SK-N-SH (cell line): ENCODE data around the gene TMTC4. TPM values are rescaled to one million over a fixed set of nuclear protein-coding genes. Genes with fewer than 3 reads are reported as not detected.

Source experiments
- CTCF ChIA-PET: fragments of 300-600, 350-600 bp; formaldehyde crosslinking; extraction: SDS; loops from one replicate; lab custom pipeline; 2021; lab: Yijun Ruan, JAX
- POLR2A ChIA-PET: fragments of 350-600 bp; sonication (Branson Sonifier 250); formaldehyde crosslinking; extraction: SDS; loops from one replicate; lab custom pipeline; 2020; ENCODE audit warnings: antibody characterized with exemption, inconsistent platforms; lab: Yijun Ruan, JAX
- DNase-seq: peaks from one replicate; pipeline ENCODE4 v3.0.0; 2012
- H2AFZ ChIP-seq: fragments of 200-600 bp; sonication (generic); 2 replicates; pipeline ENCODE4 v1.8.1; 2016; ENCODE audit warnings: antibody characterized with exemption, mild to moderate bottlenecking, low read depth
- H3F3A ChIP-seq: fragments of 200-600 bp; sonication (generic); replicated peaks from 2 replicates; pipeline ENCODE3; 2016; ENCODE audit warnings: antibody characterized with exemption, mild to moderate bottlenecking; ENCODE audit not compliant: insufficient read depth
- H3K27ac ChIP-seq, 2 experiments: fragments of 200-500 bp in 1 of 2; fragments of 200-600 bp in 1 of 2; sonication (Bioruptor generic) in 1 of 2; sonication (generic), shearing (Covaris generic) in 1 of 2; 2 replicates each; pipeline versions ENCODE4 v1.5.1 to v1.6.1; 2014 to 2016; ENCODE audit warnings: low read depth in 2 of 2, inconsistent platforms in 1 of 2, low read length in 1 of 2, mild to moderate bottlenecking in 1 of 2, mixed read lengths in 1 of 2
- H3K27me3 ChIP-seq: fragments of 200-600 bp; sonication (generic), shearing (Covaris generic); 2 replicates; pipeline ENCODE4 v1.6.1; 2016; ENCODE audit warnings: mixed run types; ENCODE audit not compliant: insufficient read depth
- H3K36me3 ChIP-seq, 2 experiments: fragments of 200-500 bp in 1 of 2; fragments of 200-600 bp in 1 of 2; sonication (Bioruptor generic) in 1 of 2; sonication (generic) in 1 of 2; replicated peaks in 1 of 2; 2 replicates each; pipeline versions ENCODE3 to v1.5.1; 2014 to 2016; ENCODE audit warnings: low read length in 1 of 2, mild to moderate bottlenecking in 1 of 2; ENCODE audit not compliant: insufficient read depth in 2 of 2, control insufficient read depth in 1 of 2
- H3K4me1 ChIP-seq, 2 experiments: fragments of 200-500 bp in 1 of 2; fragments of 200-600 bp in 1 of 2; sonication (Bioruptor generic) in 1 of 2; sonication (generic), shearing (Covaris generic) in 1 of 2; 2 replicates each; pipeline versions ENCODE4 v1.5.1 to v1.6.1; 2014 to 2016; ENCODE audit warnings: low read depth in 1 of 2, low read length in 1 of 2, mixed run types in 1 of 2; ENCODE audit not compliant: insufficient read depth in 2 of 2, control insufficient read depth in 1 of 2
- H3K4me2 ChIP-seq: fragments of 200-600 bp; sonication (generic), shearing (Covaris generic); 2 replicates; pipeline ENCODE4 v1.6.1; 2017; ENCODE audit warnings: mixed run types
- H3K4me3 ChIP-seq, 2 experiments: fragments of 200-500 bp in 1 of 2; fragments of 200-600 bp in 1 of 2; sonication (Bioruptor generic) in 1 of 2; sonication (generic), shearing (Covaris generic) in 1 of 2; 2 replicates each; pipeline versions ENCODE4 v1.5.1 to v1.8.1; 2014 to 2016; ENCODE audit warnings: low read depth in 2 of 2, inconsistent platforms in 1 of 2, low read length in 1 of 2, mild to moderate bottlenecking in 1 of 2, mixed read lengths in 1 of 2, moderate library complexity in 1 of 2
- H3K79me2 ChIP-seq: fragments of 200-600 bp; sonication (generic); 2 replicates; pipeline ENCODE4 v1.8.1; 2017; ENCODE audit warnings: mild to moderate bottlenecking; ENCODE audit not compliant: insufficient read depth
- H3K9ac ChIP-seq: fragments of 200-600 bp; sonication (generic); 2 replicates; pipeline ENCODE4 v1.6.1; 2017; ENCODE audit warnings: mixed run types
- H3K9me2 ChIP-seq: fragments of 200-600 bp; sonication (generic); 2 replicates; pipeline ENCODE4 v1.6.1; 2017; ENCODE audit warnings: mixed run types
- H3K9me3 ChIP-seq: fragments of 200-600 bp; sonication (generic); 2 replicates; pipeline ENCODE4 v1.6.1; 2017; ENCODE audit warnings: mixed run types, mild to moderate bottlenecking, moderate library complexity
- H4K20me1 ChIP-seq: fragments of 200-600 bp; sonication (generic); 2 replicates; pipeline ENCODE4 v1.6.1; 2017; ENCODE audit warnings: mild to moderate bottlenecking, mixed run types; ENCODE audit not compliant: insufficient read depth
- FOSL2 ChIP-seq: IDR thresholded peaks from 2 replicates; pipeline ENCODE4 v1.4.0; 2012; ENCODE audit warnings: low read depth, mild to moderate bottlenecking, moderate library complexity, borderline replicate concordance
- FOXM1 ChIP-seq: IDR thresholded peaks from 2 replicates; pipeline ENCODE4 v1.4.0; 2012; ENCODE audit warnings: low read depth, mild to moderate bottlenecking
- GABPA ChIP-seq: IDR thresholded peaks from 2 replicates; pipeline ENCODE4 v1.4.0; 2012; ENCODE audit warnings: low read depth, mild to moderate bottlenecking
- JUND ChIP-seq: IDR thresholded peaks from 2 replicates; pipeline ENCODE4 v1.4.0; 2012
- MEF2A ChIP-seq: IDR thresholded peaks from 2 replicates; pipeline ENCODE4 v1.4.0; 2012; ENCODE audit warnings: low read depth, borderline replicate concordance
- MXI1 ChIP-seq: IDR thresholded peaks from 2 replicates; pipeline ENCODE4 v1.6.1; 2012; ENCODE audit warnings: mild to moderate bottlenecking, low read depth, low read length, improper control_type of control experiment
- NFIC ChIP-seq: IDR thresholded peaks from 2 replicates; pipeline ENCODE4 v1.4.0; 2012; ENCODE audit warnings: borderline replicate concordance
- NRF1 ChIP-seq: IDR thresholded peaks from 2 replicates; pipeline ENCODE4 v1.6.1; 2012; ENCODE audit warnings: low read depth, mild to moderate bottlenecking, low read length
- POLR2AphosphoS5 ChIP-seq: IDR thresholded peaks from 2 replicates; pipeline ENCODE4 v1.6.1; 2012; ENCODE audit warnings: low read depth, low read length
- RAD21 ChIP-seq: IDR thresholded peaks from 2 replicates; pipeline ENCODE4 v1.6.1; 2012; ENCODE audit warnings: mild to moderate bottlenecking, low read length
- RCOR1 ChIP-seq: fragments of 150-350 bp; IDR thresholded peaks from 2 replicates; pipeline ENCODE4 v1.6.1; 2017; ENCODE audit warnings: antibody characterized with exemption, low read length
- RFX5 ChIP-seq: IDR thresholded peaks from 2 replicates; pipeline ENCODE4 v1.6.1; 2012; ENCODE audit warnings: mild to moderate bottlenecking, improper control_type of control experiment, low read length
- RXRA ChIP-seq: IDR thresholded peaks from 2 replicates; pipeline ENCODE4 v1.4.0; 2012; ENCODE audit warnings: low read depth, mild to moderate bottlenecking, borderline replicate concordance
- SIN3A ChIP-seq: IDR thresholded peaks from 2 replicates; pipeline ENCODE4 v1.6.1; 2012; ENCODE audit warnings: low read depth, mild to moderate bottlenecking, low read length, moderate library complexity, borderline replicate concordance
- SMC3 ChIP-seq: IDR thresholded peaks from 2 replicates; pipeline ENCODE4 v1.6.1; 2012; ENCODE audit warnings: low read depth, low read length, improper control_type of control experiment
- TAF1 ChIP-seq: IDR thresholded peaks from 2 replicates; pipeline ENCODE4 v1.6.1; 2012; ENCODE audit warnings: low read depth, mild to moderate bottlenecking, low read length, moderate library complexity, borderline replicate concordance
- TCF12 ChIP-seq: IDR thresholded peaks from 2 replicates; pipeline ENCODE4 v1.4.0; 2012
- TEAD4 ChIP-seq: IDR thresholded peaks from 2 replicates; pipeline ENCODE4 v1.4.0; 2012; ENCODE audit warnings: mild to moderate bottlenecking, borderline replicate concordance; ENCODE audit not compliant: insufficient read depth
- YY1 ChIP-seq: IDR thresholded peaks from 2 replicates; pipeline ENCODE4 v1.4.0; 2012; ENCODE audit warnings: low read depth, mild to moderate bottlenecking
- whole genome bisulfite sequencing: methylation state at CpG from one replicate; pipeline ENCODE4 v1.1.6; 2017; ENCODE audit warnings: low lambda C conversion rate; 5-methylcytosine and 5-hydroxymethylcytosine counted together
- polyA plus RNA-seq, 3 experiments: library from polyadenylated mRNA; depleted of rRNA; stranded (reverse); fragments of >200 nt; gene quantifications; 2 replicates each; pipeline ENCODE4 v1.2.3, GENCODE V29; 2012
- TF ChIP-seq, protein P1 (sequence below): fragments of 150-350 bp; IDR thresholded peaks from 2 replicates; pipeline ENCODE4 v1.6.1; 2017; ENCODE audit warnings: antibody characterized with exemption, low read length, low read depth, borderline replicate concordance
- TF ChIP-seq, protein P2 (sequence below): IDR thresholded peaks from 2 replicates; pipeline ENCODE4 v1.4.0; 2012; ENCODE audit warnings: low read depth
- TF ChIP-seq, protein P3 (sequence below): IDR thresholded peaks from 2 replicates; pipeline ENCODE4 v1.4.0; 2012; ENCODE audit warnings: low read depth, borderline replicate concordance
- TF ChIP-seq, protein P4 (sequence below): fragments of 200-600 bp; sonication (generic); IDR thresholded peaks from 2 replicates; pipeline ENCODE4 v1.6.1; 2017; ENCODE audit warnings: antibody characterized with exemption, mild to moderate bottlenecking, moderate library complexity
- TF ChIP-seq, protein P5 (sequence below): IDR thresholded peaks from 2 replicates; pipeline ENCODE4 v1.4.0; 2012; ENCODE audit warnings: low read depth, borderline replicate concordance
- TF ChIP-seq, protein P6 (sequence below): fragments of 150-350 bp; IDR thresholded peaks from 2 replicates; pipeline ENCODE4 v1.6.1; 2016; ENCODE audit warnings: mild to moderate bottlenecking, low read depth, low read length
- TF ChIP-seq, protein P7 (sequence below): IDR thresholded peaks from 2 replicates; pipeline ENCODE4; 2012

TMTC4 gene
- polyA plus RNA-seq, 1 of the 3 experiments (the other 2 are of a cell fraction), result 22.3 TPM

DNA sequence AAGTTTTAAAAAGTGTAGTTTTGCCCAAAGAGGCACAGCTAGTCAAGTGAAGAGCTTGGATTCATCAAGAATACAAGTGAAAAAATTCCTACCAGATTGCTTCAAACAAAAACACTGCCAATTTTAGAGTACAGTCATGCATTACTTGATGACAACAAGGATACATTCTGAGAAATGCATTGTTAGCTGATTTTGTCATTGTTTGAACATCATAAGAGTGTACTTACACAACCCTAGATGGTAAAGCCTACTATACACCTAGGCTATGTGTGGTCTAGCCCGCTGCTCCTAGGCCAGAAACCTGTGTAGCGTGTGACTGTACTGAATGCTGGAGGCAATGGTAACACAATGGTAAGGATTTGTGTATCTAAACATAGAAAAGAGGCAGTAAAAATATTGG, 41.1 kb downstream of the TMTC4 start:
- WGBS, result 48% methylated on average over 2 of the region's 2 CpGs
- Histone ChIP-seq H3K4me3 (no peak overlapping the region), H3K4me2 (no peak overlapping the region), H3K79me2 (no peaks in the 10 kb centered on the region), H3K27ac (peak overlapping the region in 1 of 2 experiments; percentile 54; a peak in 2 of 4 replicates), H3K9me2 (no peaks in the 10 kb centered on the region), H3K27me3 (no peaks in the 10 kb centered on the region), H3K36me3 (peaks cover 32 to 54% of the 10 kb centered on the region in 2 experiments), H3K9ac (no peak overlapping the region), H3F3A (no peaks in the 10 kb centered on the region), H2AFZ (no peak overlapping the region), H3K9me3 (no peaks in the 10 kb centered on the region), H4K20me1 (no peaks in the 10 kb centered on the region), H3K4me1 (no peaks in the 10 kb centered on the region)
- no peak for DNase-seq
- CTCF ChIA-PET, result no interaction called here
- POLR2A ChIA-PET, result no interaction called here
- TF ChIP-seq, protein P1, sequence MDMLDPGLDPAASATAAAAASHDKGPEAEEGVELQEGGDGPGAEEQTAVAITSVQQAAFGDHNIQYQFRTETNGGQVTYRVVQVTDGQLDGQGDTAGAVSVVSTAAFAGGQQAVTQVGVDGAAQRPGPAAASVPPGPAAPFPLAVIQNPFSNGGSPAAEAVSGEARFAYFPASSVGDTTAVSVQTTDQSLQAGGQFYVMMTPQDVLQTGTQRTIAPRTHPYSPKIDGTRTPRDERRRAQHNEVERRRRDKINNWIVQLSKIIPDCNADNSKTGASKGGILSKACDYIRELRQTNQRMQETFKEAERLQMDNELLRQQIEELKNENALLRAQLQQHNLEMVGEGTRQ, result no peak
- TF ChIP-seq, protein P2, sequence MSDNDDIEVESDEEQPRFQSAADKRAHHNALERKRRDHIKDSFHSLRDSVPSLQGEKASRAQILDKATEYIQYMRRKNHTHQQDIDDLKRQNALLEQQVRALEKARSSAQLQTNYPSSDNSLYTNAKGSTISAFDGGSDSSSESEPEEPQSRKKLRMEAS, result peak; percentile 61
- peak; percentile 57; the same call in 1 of the 2 replicates for TF ChIP-seq NFIC
- TF ChIP-seq RFX5, result no peak
- no peak for TF ChIP-seq YY1
- TF ChIP-seq TAF1, result no peak
- no peak for TF ChIP-seq RAD21
- TF ChIP-seq, protein P3, sequence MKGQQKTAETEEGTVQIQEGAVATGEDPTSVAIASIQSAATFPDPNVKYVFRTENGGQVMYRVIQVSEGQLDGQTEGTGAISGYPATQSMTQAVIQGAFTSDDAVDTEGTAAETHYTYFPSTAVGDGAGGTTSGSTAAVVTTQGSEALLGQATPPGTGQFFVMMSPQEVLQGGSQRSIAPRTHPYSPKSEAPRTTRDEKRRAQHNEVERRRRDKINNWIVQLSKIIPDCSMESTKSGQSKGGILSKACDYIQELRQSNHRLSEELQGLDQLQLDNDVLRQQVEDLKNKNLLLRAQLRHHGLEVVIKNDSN, result no peak
- TF ChIP-seq, protein P4, sequence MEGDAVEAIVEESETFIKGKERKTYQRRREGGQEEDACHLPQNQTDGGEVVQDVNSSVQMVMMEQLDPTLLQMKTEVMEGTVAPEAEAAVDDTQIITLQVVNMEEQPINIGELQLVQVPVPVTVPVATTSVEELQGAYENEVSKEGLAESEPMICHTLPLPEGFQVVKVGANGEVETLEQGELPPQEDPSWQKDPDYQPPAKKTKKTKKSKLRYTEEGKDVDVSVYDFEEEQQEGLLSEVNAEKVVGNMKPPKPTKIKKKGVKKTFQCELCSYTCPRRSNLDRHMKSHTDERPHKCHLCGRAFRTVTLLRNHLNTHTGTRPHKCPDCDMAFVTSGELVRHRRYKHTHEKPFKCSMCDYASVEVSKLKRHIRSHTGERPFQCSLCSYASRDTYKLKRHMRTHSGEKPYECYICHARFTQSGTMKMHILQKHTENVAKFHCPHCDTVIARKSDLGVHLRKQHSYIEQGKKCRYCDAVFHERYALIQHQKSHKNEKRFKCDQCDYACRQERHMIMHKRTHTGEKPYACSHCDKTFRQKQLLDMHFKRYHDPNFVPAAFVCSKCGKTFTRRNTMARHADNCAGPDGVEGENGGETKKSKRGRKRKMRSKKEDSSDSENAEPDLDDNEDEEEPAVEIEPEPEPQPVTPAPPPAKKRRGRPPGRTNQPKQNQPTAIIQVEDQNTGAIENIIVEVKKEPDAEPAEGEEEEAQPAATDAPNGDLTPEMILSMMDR, result no peak
- TF ChIP-seq, protein P5, sequence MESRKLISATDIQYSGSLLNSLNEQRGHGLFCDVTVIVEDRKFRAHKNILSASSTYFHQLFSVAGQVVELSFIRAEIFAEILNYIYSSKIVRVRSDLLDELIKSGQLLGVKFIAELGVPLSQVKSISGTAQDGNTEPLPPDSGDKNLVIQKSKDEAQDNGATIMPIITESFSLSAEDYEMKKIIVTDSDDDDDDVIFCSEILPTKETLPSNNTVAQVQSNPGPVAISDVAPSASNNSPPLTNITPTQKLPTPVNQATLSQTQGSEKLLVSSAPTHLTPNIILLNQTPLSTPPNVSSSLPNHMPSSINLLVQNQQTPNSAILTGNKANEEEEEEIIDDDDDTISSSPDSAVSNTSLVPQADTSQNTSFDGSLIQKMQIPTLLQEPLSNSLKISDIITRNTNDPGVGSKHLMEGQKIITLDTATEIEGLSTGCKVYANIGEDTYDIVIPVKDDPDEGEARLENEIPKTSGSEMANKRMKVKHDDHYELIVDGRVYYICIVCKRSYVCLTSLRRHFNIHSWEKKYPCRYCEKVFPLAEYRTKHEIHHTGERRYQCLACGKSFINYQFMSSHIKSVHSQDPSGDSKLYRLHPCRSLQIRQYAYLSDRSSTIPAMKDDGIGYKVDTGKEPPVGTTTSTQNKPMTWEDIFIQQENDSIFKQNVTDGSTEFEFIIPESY, result no peak
- peak; percentile 41; the same call in 1 of the 2 replicates for TF ChIP-seq FOSL2
- TF ChIP-seq RCOR1, result no peak
- no peak for TF ChIP-seq GABPA
- no peak for TF ChIP-seq SMC3
- TF ChIP-seq, protein P6, sequence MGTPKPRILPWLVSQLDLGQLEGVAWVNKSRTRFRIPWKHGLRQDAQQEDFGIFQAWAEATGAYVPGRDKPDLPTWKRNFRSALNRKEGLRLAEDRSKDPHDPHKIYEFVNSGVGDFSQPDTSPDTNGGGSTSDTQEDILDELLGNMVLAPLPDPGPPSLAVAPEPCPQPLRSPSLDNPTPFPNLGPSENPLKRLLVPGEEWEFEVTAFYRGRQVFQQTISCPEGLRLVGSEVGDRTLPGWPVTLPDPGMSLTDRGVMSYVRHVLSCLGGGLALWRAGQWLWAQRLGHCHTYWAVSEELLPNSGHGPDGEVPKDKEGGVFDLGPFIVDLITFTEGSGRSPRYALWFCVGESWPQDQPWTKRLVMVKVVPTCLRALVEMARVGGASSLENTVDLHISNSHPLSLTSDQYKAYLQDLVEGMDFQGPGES, result no peak
- TF ChIP-seq MXI1, result no peak
- TF ChIP-seq TEAD4, result no peak
- TF ChIP-seq JUND, result peak; percentile 61
- 0 out of 2 replicates have a peak, but pooled peaks have one; percentile 13 for TF ChIP-seq MEF2A
- TF ChIP-seq NRF1, result no peak
- TF ChIP-seq RXRA, result no peak
- no peak for TF ChIP-seq POLR2AphosphoS5
- no peak for TF ChIP-seq FOXM1
- peak; percentile 36; the same call in 1 of the 2 replicates for TF ChIP-seq TCF12
- TF ChIP-seq, protein P7, sequence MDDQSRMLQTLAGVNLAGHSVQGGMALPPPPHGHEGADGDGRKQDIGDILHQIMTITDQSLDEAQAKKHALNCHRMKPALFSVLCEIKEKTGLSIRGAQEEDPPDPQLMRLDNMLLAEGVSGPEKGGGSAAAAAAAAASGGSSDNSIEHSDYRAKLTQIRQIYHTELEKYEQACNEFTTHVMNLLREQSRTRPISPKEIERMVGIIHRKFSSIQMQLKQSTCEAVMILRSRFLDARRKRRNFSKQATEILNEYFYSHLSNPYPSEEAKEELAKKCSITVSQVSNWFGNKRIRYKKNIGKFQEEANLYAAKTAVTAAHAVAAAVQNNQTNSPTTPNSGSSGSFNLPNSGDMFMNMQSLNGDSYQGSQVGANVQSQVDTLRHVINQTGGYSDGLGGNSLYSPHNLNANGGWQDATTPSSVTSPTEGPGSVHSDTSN, result peak; percentile 49; the same call in 1 of the 2 replicates
- TF ChIP-seq SIN3A, result no peak
